ENCODE results near the gene KLHL20. TPM values are rescaled to one million over a fixed set of nuclear protein-coding genes. Genes with fewer than 3 reads are reported as not detected.
"Not testable (repeated sequence)": the region's sequence is repeated elsewhere in the genome, so short reads cannot be mapped to it uniquely, and the experiment has no call there.

The KLHL20 gene
- total RNA-seq (2014; rRNA removed; shearing (Covaris generic)) = 13.4 and 14.0 TPM in 2 replicates

- peak within 1 kb of the TSS; percentile 70 for H3K4me3 ChIP-seq (ENCODE audit: insufficient read depth, low read depth, low read length)
- H3K27me3 ChIP-seq (ENCODE audit: control insufficient read depth, insufficient read depth, low read length) = peaks cover 7% of the 10 kb centered on the region
- H3K36me3 ChIP-seq (replicated peaks; ENCODE audit: control insufficient read depth, insufficient read depth, low read length) = no peaks in the 10 kb centered on the region
- DNase-seq = peak; percentile 79
Observed at GRCh38 chr1:173714759-173715537, at the start of gene KLHL20. Gene KLHL20 (plus strand): TSS chr1:173714981. CDS start chr1:173716044, 1,063 bp downstream.

GRCh38 chr1:173666646-173667045 lies 48.1 kb upstream of the KLHL20 start:
- no peak for DNase-seq
- H3K27me3 ChIP-seq (ENCODE audit: control insufficient read depth, insufficient read depth, low read length) = peaks cover 6% of the 10 kb centered on the region; the same call in 1 of the 2 replicates
- H3K4me3 ChIP-seq (ENCODE audit: insufficient read depth, low read depth, low read length) = no peak overlapping the region
- H3K36me3 ChIP-seq (replicated peaks; ENCODE audit: control insufficient read depth, insufficient read depth, low read length) = no peaks in the 10 kb centered on the region

- Histone ChIP-seq H3K4me3 (ENCODE audit: insufficient read depth, low read depth, low read length) (peak within 1 kb of the TSS; percentile 54), H3K36me3 (replicated peaks; ENCODE audit: control insufficient read depth, insufficient read depth, low read length) (no peaks in the 10 kb centered on the region), H3K27me3 (ENCODE audit: control insufficient read depth, insufficient read depth, low read length) (peaks cover 6% of the 10 kb centered on the region; the same call in 1 of the 2 replicates)
- DNase-seq = peak; percentile 77
Observed at GRCh38 chr1:173669491-173669941, 45.3 kb upstream of the KLHL20 start, which contains the start of gene ANKRD45. Gene ANKRD45 (minus strand): TSS chr1:173669851. CDS start chr1:173659418, 10,433 bp downstream.

- not testable (repeated sequence) for H3K36me3 ChIP-seq (replicated peaks; ENCODE audit: control insufficient read depth, insufficient read depth, low read length); H3K4me3 ChIP-seq (ENCODE audit: insufficient read depth, low read depth, low read length); DNase-seq; H3K27me3 ChIP-seq (ENCODE audit: control insufficient read depth, insufficient read depth, low read length)
Observed at GRCh38 chr1:173674496-173674895, 40.3 kb upstream of the KLHL20 start.

- not testable (repeated sequence) for H3K4me3 ChIP-seq (ENCODE audit: insufficient read depth, low read depth, low read length); DNase-seq; H3K27me3 ChIP-seq (ENCODE audit: control insufficient read depth, insufficient read depth, low read length); H3K36me3 ChIP-seq (replicated peaks; ENCODE audit: control insufficient read depth, insufficient read depth, low read length)
Observed at GRCh38 chr1:173680152-173680551, 34.6 kb upstream of the KLHL20 start.

GRCh38 chr1:173682184-173682583 lies 32.6 kb upstream of the KLHL20 start:
- H3K36me3 ChIP-seq (replicated peaks; ENCODE audit: control insufficient read depth, insufficient read depth, low read length) = no peaks in the 10 kb centered on the region
- H3K27me3 ChIP-seq (ENCODE audit: control insufficient read depth, insufficient read depth, low read length) = no peaks in the 10 kb centered on the region
- no peak for DNase-seq
- no peak overlapping the region for H3K4me3 ChIP-seq (ENCODE audit: insufficient read depth, low read depth, low read length)

- H3K36me3 ChIP-seq (replicated peaks; ENCODE audit: control insufficient read depth, insufficient read depth, low read length); DNase-seq; H3K4me3 ChIP-seq (ENCODE audit: insufficient read depth, low read depth, low read length); H3K27me3 ChIP-seq (ENCODE audit: control insufficient read depth, insufficient read depth, low read length): not testable (repeated sequence)
Observed at GRCh38 chr1:173683838-173684237, 30.9 kb upstream of the KLHL20 start.

- H3K4me3 ChIP-seq (ENCODE audit: insufficient read depth, low read depth, low read length); DNase-seq; H3K27me3 ChIP-seq (ENCODE audit: control insufficient read depth, insufficient read depth, low read length); H3K36me3 ChIP-seq (replicated peaks; ENCODE audit: control insufficient read depth, insufficient read depth, low read length): not testable (repeated sequence)
Observed at GRCh38 chr1:173685121-173685520, 29.7 kb upstream of the KLHL20 start.

- Histone ChIP-seq H3K27me3 (ENCODE audit: control insufficient read depth, insufficient read depth, low read length) (no peaks in the 10 kb centered on the region; the same call in 1 of the 2 replicates), H3K4me3 (ENCODE audit: insufficient read depth, low read depth, low read length) (no peak overlapping the region), H3K36me3 (replicated peaks; ENCODE audit: control insufficient read depth, insufficient read depth, low read length) (no peaks in the 10 kb centered on the region)
- DNase-seq = no peak
Observed at GRCh38 chr1:173688300-173688699, 26.5 kb upstream of the KLHL20 start.

- DNase-seq = no peak
- no peak overlapping the region for H3K4me3 ChIP-seq (ENCODE audit: insufficient read depth, low read depth, low read length)
- no peaks in the 10 kb centered on the region; the same call in 1 of the 2 replicates for H3K27me3 ChIP-seq (ENCODE audit: control insufficient read depth, insufficient read depth, low read length)
- H3K36me3 ChIP-seq (replicated peaks; ENCODE audit: control insufficient read depth, insufficient read depth, low read length) = no peaks in the 10 kb centered on the region
Observed at GRCh38 chr1:173693238-173693637, 21.5 kb upstream of the KLHL20 start.

GRCh38 chr1:173701299-173701698 lies 13.5 kb upstream of the KLHL20 start:
- not testable (repeated sequence) for H3K36me3 ChIP-seq (replicated peaks; ENCODE audit: control insufficient read depth, insufficient read depth, low read length); H3K27me3 ChIP-seq (ENCODE audit: control insufficient read depth, insufficient read depth, low read length); H3K4me3 ChIP-seq (ENCODE audit: insufficient read depth, low read depth, low read length); DNase-seq

- no peaks in the 10 kb centered on the region for H3K27me3 ChIP-seq (ENCODE audit: control insufficient read depth, insufficient read depth, low read length)
- H3K36me3 ChIP-seq (replicated peaks; ENCODE audit: control insufficient read depth, insufficient read depth, low read length) = no peaks in the 10 kb centered on the region
- no peak overlapping the region for H3K4me3 ChIP-seq (ENCODE audit: insufficient read depth, low read depth, low read length)
- no peak for DNase-seq
Observed at GRCh38 chr1:173702736-173703135, 12.0 kb upstream of the KLHL20 start.

- H3K4me3 ChIP-seq (ENCODE audit: insufficient read depth, low read depth, low read length) = no peak overlapping the region
- DNase-seq = no peak
- no peaks in the 10 kb centered on the region; the same call in 1 of the 2 replicates for H3K27me3 ChIP-seq (ENCODE audit: control insufficient read depth, insufficient read depth, low read length)
- H3K36me3 ChIP-seq (replicated peaks; ENCODE audit: control insufficient read depth, insufficient read depth, low read length) = no peaks in the 10 kb centered on the region
Observed at GRCh38 chr1:173705117-173705516, 9.7 kb upstream of the KLHL20 start.

- DNase-seq = no peak
- no peak overlapping the region for H3K4me3 ChIP-seq (ENCODE audit: insufficient read depth, low read depth, low read length)
- peaks cover 7% of the 10 kb centered on the region for H3K27me3 ChIP-seq (ENCODE audit: control insufficient read depth, insufficient read depth, low read length)
- H3K36me3 ChIP-seq (replicated peaks; ENCODE audit: control insufficient read depth, insufficient read depth, low read length) = no peaks in the 10 kb centered on the region
Observed at GRCh38 chr1:173708787-173709186, 6.0 kb upstream of the KLHL20 start.

GRCh38 chr1:173714441-173714758 lies 381 bp upstream of the KLHL20 start:
- Histone ChIP-seq H3K4me3 (ENCODE audit: insufficient read depth, low read depth, low read length) (peak overlapping the region; percentile 24), H3K27me3 (ENCODE audit: control insufficient read depth, insufficient read depth, low read length) (peaks cover 7% of the 10 kb centered on the region), H3K36me3 (replicated peaks; ENCODE audit: control insufficient read depth, insufficient read depth, low read length) (no peaks in the 10 kb centered on the region)
- no peak for DNase-seq
